Measurements from ENCODE around the gene PCDHB2. TPM values are rescaled to one million over a fixed set of nuclear protein-coding genes. Genes with fewer than 3 reads are reported as not detected.
"Not testable (repeated sequence)": the region's sequence is repeated elsewhere in the genome, so short reads cannot be mapped to it uniquely, and the experiment has no call there.

PCDHB2 gene
- total RNA-seq, 3 donors from 2014 or later = 3.8 to 10.8 (median 9.8) TPM

DNA sequence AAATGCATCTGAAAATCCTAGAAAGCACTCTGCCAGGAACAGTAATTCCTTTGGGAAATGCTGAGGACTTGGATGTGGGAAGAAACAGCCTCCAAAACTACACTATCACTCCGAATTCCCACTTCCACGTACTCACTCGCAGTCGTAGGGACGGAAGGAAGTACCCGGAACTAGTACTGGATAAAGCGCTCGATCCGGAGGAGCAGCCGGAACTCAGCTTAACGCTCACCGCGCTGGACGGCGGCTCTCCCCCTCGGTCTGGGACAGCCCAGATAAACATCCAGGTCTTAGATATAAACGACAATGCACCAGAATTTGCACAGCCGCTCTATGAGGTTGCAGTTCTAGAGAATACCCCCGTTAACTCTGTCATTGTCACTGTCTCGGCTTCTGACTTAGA, 6.6 kb downstream of the PCDHB2 start:
- Histone ChIP-seq H3K27ac (no peak overlapping the region), H3K4me3 (peak overlapping the region; percentile 27 to 54 (median 42)), H3K4me1 (no peaks in the 10 kb centered on the region), H3K27me3 (no peaks in the 10 kb centered on the region), H3K9me3 (peaks cover 32 to 51% of the 10 kb centered on the region in 2 donors), H3K36me3 (no peaks in the 10 kb centered on the region)
- intact Hi-C loops (cut with DNase I; ENCODE audit: low total_unique reads) = no loop called here
- DNase-seq (ENCODE audit: low spot score in 2 of 2) = no peak
- TF ChIP-seq POLR2A (IDR thresholded peaks at IDR 0.05) (no peak), POLR2AphosphoS5 (IDR thresholded peaks at IDR 0.05) (no peak)
- TF ChIP-seq, protein P1, sequence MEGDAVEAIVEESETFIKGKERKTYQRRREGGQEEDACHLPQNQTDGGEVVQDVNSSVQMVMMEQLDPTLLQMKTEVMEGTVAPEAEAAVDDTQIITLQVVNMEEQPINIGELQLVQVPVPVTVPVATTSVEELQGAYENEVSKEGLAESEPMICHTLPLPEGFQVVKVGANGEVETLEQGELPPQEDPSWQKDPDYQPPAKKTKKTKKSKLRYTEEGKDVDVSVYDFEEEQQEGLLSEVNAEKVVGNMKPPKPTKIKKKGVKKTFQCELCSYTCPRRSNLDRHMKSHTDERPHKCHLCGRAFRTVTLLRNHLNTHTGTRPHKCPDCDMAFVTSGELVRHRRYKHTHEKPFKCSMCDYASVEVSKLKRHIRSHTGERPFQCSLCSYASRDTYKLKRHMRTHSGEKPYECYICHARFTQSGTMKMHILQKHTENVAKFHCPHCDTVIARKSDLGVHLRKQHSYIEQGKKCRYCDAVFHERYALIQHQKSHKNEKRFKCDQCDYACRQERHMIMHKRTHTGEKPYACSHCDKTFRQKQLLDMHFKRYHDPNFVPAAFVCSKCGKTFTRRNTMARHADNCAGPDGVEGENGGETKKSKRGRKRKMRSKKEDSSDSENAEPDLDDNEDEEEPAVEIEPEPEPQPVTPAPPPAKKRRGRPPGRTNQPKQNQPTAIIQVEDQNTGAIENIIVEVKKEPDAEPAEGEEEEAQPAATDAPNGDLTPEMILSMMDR (IDR thresholded peaks at IDR 0.05) = no peak

DNA sequence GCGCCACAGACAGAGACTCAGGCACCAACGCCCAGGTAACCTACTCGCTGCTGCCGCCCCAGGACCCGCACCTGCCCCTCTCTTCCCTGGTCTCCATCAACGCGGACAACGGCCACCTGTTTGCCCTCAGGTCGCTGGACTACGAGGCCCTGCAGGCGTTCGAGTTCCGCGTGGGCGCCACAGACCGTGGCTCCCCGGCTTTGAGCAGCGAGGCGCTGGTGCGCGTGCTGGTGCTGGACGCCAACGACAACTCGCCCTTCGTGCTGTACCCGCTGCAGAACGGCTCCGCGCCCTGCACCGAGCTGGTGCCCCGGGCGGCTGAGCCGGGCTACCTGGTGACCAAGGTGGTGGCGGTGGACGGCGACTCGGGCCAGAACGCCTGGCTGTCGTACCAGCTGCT, 7.7 kb downstream of the PCDHB2 start:
- H3K4me1 ChIP-seq; intact Hi-C loops (cut with DNase I; ENCODE audit: low total_unique reads); H3K27ac ChIP-seq; H3K4me3 ChIP-seq; H3K27me3 ChIP-seq; DNase-seq (ENCODE audit: low spot score in 2 of 2); H3K36me3 ChIP-seq: not testable (repeated sequence)
- H3K9me3 ChIP-seq = peaks cover 27 to 51% of the 10 kb centered on the region in 2 donors

GRCh38 chr5:141102471-141102870, 8.1 kb downstream of the PCDHB2 start:
- H3K27me3 ChIP-seq; H3K27ac ChIP-seq; DNase-seq (ENCODE audit: low spot score in 2 of 2); intact Hi-C loops (cut with DNase I; ENCODE audit: low total_unique reads); H3K4me3 ChIP-seq; H3K36me3 ChIP-seq; H3K4me1 ChIP-seq: not testable (repeated sequence)
- peaks cover 28 to 55% of the 10 kb centered on the region in 2 donors for H3K9me3 ChIP-seq

GRCh38 chr5:141105350-141105749, 10.9 kb downstream of the PCDHB2 start:
- Histone ChIP-seq H3K27me3 (no peaks in the 10 kb centered on the region), H3K4me1 (no peaks in the 10 kb centered on the region), H3K9me3 (peaks cover 33 to 59% of the 10 kb centered on the region in 2 donors), H3K4me3 (no peak overlapping the region), H3K36me3 (no peaks in the 10 kb centered on the region), H3K27ac (no peak overlapping the region)
- TF ChIP-seq POLR2AphosphoS5 (IDR thresholded peaks at IDR 0.05) = no peak
- TF ChIP-seq, protein P1 (IDR thresholded peaks at IDR 0.05) = no peak
- no peak for TF ChIP-seq POLR2A (IDR thresholded peaks at IDR 0.05)
- intact Hi-C loops (cut with DNase I; ENCODE audit: low total_unique reads) = no loop called here
- DNase-seq (ENCODE audit: low spot score in 2 of 2) = no peak

DNA sequence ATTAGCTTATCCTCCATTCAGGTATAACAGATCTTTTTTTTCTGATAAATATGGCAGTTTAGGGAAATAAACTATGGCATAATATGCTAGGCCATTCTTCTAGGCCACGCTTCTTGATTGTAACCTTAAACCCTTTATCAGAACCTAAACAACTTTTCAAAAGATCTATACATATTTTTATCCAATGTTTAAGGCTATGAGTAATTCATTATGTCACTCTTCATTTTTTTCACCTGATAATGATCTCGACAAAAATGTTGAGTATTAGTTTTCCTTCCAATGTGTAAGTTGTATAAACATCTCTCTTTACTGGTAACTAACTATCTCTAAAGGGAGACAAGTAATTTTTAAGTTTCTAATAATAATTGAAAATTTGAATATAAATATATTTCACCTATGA, 24.8 kb downstream of the PCDHB2 start:
- Histone ChIP-seq H3K9me3 (peaks cover 31 to 59% of the 10 kb centered on the region in 2 donors), H3K4me3 (no peak overlapping the region), H3K36me3 (no peaks in the 10 kb centered on the region), H3K27ac (no peak overlapping the region), H3K4me1 (no peaks in the 10 kb centered on the region), H3K27me3 (no peaks in the 10 kb centered on the region)
- DNase-seq (ENCODE audit: low spot score in 2 of 2) = no peak
- intact Hi-C loops (cut with DNase I; ENCODE audit: low total_unique reads) = no loop called here
- TF ChIP-seq POLR2AphosphoS5 (IDR thresholded peaks at IDR 0.05) (no peak), POLR2A (IDR thresholded peaks at IDR 0.05) (no peak)
- TF ChIP-seq, protein P1 (IDR thresholded peaks at IDR 0.05) = no peak

GRCh38 chr5:141121563-141121962, 27.1 kb downstream of the PCDHB2 start, which contains the start of gene PCDHB4:
PCDHB4 (plus strand) TSS chr5:141121818; CDS start chr5:141121999, 181 bp downstream.
- Histone ChIP-seq H3K9me3 (peaks cover 37 to 55% of the 10 kb centered on the region in 2 donors), H3K4me3 (peak within 1 kb of the TSS; percentile 37 to 51 (median 45)), H3K4me1 (no peaks in the 10 kb centered on the region), H3K27me3 (no peaks in the 10 kb centered on the region), H3K36me3 (no peaks in the 10 kb centered on the region), H3K27ac (peak within 1 kb of the TSS in 1 of 2 donors; percentile 58)
- TF ChIP-seq POLR2AphosphoS5 (IDR thresholded peaks at IDR 0.05) = no peak
- TF ChIP-seq, protein P1 (IDR thresholded peaks at IDR 0.05) = peak in 1 of 3 donors; percentile 26
- intact Hi-C loops (cut with DNase I; ENCODE audit: low total_unique reads) = no loop called here
- no peak for DNase-seq (ENCODE audit: low spot score in 2 of 2)

Measured in breast epithelium (tissue), 4 donors.